Kidney (tissue), 14 donors: ENCODE results near the gene AMPH. TPM values are rescaled to one million over a fixed set of nuclear protein-coding genes. Genes with fewer than 3 reads are reported as not detected.
"Not testable (repeated sequence)": the region's sequence is repeated elsewhere in the genome, so short reads cannot be mapped to it uniquely, and the experiment has no call there.

ENCODE experiments used
- DNase-seq, 5 donors: peaks; one replicate each; pipeline ENCODE4 v3.0.0-alpha.2; 2013 to 2020
- FAIRE-seq: peaks from 2 replicates; lab custom pipeline; 2012; peaks lifted over from hg19 to GRCh38; lab: Jason Lieb, UNC
- H3K27ac ChIP-seq, 2 donors: one replicate each; pipeline ENCODE4 v1.7.0; 2013; ENCODE audit warnings: low read depth in 2 of 2, low read length in 2 of 2, inconsistent platforms in 1 of 2
- H3K27me3 ChIP-seq: one replicate; pipeline ENCODE4 v1.7.1; 2013; ENCODE audit warnings: low read length, inconsistent platforms; ENCODE audit not compliant: control insufficient read depth, insufficient read depth
- H3K36me3 ChIP-seq, 3 donors: one replicate each; pipeline versions ENCODE4 v1.7.0 to v1.7.1; 2013; ENCODE audit warnings: low read length in 3 of 3, control low read depth in 1 of 3, inconsistent platforms in 1 of 3; ENCODE audit not compliant: insufficient read depth in 3 of 3, control insufficient read depth in 2 of 3
- H3K4me1 ChIP-seq, 3 donors: one replicate each; pipeline versions ENCODE4 v1.7.0 to v1.7.1; 2013; ENCODE audit warnings: low read length in 3 of 3, inconsistent platforms in 1 of 3, low read depth in 1 of 3; ENCODE audit not compliant: control insufficient read depth in 2 of 3, insufficient read depth in 2 of 3
- H3K4me3 ChIP-seq, 3 donors: one replicate each; pipeline versions ENCODE4 v1.7.0 to v1.8.1; 2013; ENCODE audit warnings: low read length in 3 of 3, control low read depth in 1 of 3, inconsistent platforms in 1 of 3
- H3K9ac ChIP-seq, 3 donors: one replicate each; pipeline versions ENCODE4 v1.7.0 to v1.7.1; 2013; ENCODE audit warnings: low read length in 3 of 3, control low read depth in 1 of 3, inconsistent platforms in 1 of 3
- H3K9me3 ChIP-seq, 3 donors: one replicate each; pipeline versions ENCODE4 v1.7.0 to v1.7.1; 2013; ENCODE audit warnings: low read length in 3 of 3, control low read depth in 1 of 3, inconsistent platforms in 1 of 3; ENCODE audit not compliant: control insufficient read depth in 2 of 3, insufficient read depth in 1 of 3
- intact Hi-C: fragments of 100-400 bp; cut with DNase I; formaldehyde crosslinking; loops from one replicate; pipeline ENCODE4 v1.11.1; 2022
- polyA plus RNA-seq: library from polyadenylated mRNA; stranded (reverse); fragments of 350-450 nt; fragmentation: Illumina TruSeq; extraction: RNeasy Lipid Tissue Mini Kit (QIAGEN cat#74804); gene quantifications from one replicate; pipeline ENCODE4 v1.2.3, GENCODE V29; 2014; ENCODE audit warnings: low read depth, low replicate concordance; ENCODE audit not compliant: insufficient read depth
- total RNA-seq: library from RNA; stranded (reverse); fragmentation: NEBNext Ultra II Directional; extraction: Animal tissue kit (Norgen Biotek cat#: 25700); gene quantifications from one replicate; pipeline ENCODE4 v1.2.1, GENCODE V29; 2021
- TF ChIP-seq, protein P1 (sequence below): IDR thresholded peaks from 3 replicates; pipeline ENCODE4 v1.5.1; 2012; ENCODE audit warnings: mild to moderate bottlenecking, moderate library complexity, borderline replicate concordance; ENCODE audit not compliant: insufficient read depth; ENCODE audit errors: extremely low read depth
- donor health status: control.
- donor health status: control.
- donor health status: control.
- donor health status: control.
- donor health status: control.
- donor health status: DM: yes; HTN: yes; CAD: no.
- donor health status: Normal renal cell carcinoma (clear cell type).

AMPH gene
- total and polyA plus RNA-seq, 2 donors from 2014 or later, result 1.2 to 1.4 TPM

DNA sequence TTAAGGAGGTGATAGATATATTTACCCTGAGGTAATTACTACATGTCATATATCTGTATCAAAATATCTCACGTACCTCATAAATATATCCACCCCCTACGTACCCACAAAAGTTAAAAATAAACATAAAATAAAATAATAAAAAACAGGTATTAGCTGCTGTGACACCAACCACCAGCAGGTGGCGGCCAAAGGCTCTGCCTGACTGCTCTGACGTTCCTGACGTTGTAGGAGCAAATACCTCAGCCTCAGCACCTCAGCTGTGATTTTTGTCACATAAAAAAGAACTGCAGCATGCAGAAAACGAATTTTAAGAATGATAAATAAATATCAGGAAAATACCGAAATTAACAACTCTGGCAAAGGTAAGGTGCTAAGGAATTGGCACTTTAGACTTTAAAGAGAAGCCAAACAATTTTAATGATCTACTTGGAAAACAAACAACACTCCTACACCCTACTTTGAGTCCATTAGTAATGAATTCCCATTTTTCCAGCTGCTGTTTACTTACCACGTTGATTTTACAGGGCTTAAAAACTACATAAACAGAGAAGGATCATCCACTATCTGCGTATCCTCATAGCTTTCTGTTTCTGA lies 232.3 kb downstream of the AMPH start:
- no peaks in the 10 kb centered on the region for H3K27me3 ChIP-seq
- DNase-seq (peak in 4 of 5 donors; percentile 41 to 67 (median 50)), FAIRE-seq (peak; percentile 92)
- no peaks in the 10 kb centered on the region for H3K4me1 ChIP-seq
- H3K4me3 ChIP-seq, result no peak overlapping the region
- no peak overlapping the region for H3K9ac ChIP-seq
- no peak overlapping the region for H3K27ac ChIP-seq
- H3K9me3 ChIP-seq, result no peaks in the 10 kb centered on the region
- TF ChIP-seq, protein P1, sequence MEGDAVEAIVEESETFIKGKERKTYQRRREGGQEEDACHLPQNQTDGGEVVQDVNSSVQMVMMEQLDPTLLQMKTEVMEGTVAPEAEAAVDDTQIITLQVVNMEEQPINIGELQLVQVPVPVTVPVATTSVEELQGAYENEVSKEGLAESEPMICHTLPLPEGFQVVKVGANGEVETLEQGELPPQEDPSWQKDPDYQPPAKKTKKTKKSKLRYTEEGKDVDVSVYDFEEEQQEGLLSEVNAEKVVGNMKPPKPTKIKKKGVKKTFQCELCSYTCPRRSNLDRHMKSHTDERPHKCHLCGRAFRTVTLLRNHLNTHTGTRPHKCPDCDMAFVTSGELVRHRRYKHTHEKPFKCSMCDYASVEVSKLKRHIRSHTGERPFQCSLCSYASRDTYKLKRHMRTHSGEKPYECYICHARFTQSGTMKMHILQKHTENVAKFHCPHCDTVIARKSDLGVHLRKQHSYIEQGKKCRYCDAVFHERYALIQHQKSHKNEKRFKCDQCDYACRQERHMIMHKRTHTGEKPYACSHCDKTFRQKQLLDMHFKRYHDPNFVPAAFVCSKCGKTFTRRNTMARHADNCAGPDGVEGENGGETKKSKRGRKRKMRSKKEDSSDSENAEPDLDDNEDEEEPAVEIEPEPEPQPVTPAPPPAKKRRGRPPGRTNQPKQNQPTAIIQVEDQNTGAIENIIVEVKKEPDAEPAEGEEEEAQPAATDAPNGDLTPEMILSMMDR, result peak; percentile 80
- intact Hi-C loops, result no loop called here
- no peaks in the 10 kb centered on the region for H3K36me3 ChIP-seq

DNA sequence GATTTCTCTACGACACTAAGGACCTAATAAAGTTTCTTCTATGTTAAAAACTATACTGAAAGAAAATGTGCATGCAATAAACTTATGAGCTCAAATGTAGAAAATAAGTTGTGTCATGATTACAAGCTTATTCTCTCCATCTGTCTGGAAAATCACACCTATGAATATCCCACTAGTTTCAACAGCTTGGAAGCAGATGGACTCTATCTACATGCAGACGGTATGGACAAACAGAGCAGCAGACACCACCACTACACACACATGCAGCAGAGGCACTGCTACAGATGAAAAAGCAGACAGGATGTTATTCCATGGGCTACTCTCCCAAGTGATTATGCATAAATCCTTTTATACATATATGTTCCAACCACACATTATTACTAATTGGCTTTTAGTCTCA lies 234.3 kb downstream of the AMPH start:
- no peaks in the 10 kb centered on the region for H3K4me1 ChIP-seq
- H3K27me3 ChIP-seq, result no peaks in the 10 kb centered on the region
- no peak for DNase-seq
- no peak overlapping the region for H3K27ac ChIP-seq
- no peaks in the 10 kb centered on the region for H3K9me3 ChIP-seq
- no peaks in the 10 kb centered on the region for H3K36me3 ChIP-seq
- H3K9ac ChIP-seq, result no peak overlapping the region
- no peak for FAIRE-seq
- intact Hi-C loops, result no loop called here
- H3K4me3 ChIP-seq, result no peak overlapping the region
- TF ChIP-seq, protein P1, result no peak

DNA sequence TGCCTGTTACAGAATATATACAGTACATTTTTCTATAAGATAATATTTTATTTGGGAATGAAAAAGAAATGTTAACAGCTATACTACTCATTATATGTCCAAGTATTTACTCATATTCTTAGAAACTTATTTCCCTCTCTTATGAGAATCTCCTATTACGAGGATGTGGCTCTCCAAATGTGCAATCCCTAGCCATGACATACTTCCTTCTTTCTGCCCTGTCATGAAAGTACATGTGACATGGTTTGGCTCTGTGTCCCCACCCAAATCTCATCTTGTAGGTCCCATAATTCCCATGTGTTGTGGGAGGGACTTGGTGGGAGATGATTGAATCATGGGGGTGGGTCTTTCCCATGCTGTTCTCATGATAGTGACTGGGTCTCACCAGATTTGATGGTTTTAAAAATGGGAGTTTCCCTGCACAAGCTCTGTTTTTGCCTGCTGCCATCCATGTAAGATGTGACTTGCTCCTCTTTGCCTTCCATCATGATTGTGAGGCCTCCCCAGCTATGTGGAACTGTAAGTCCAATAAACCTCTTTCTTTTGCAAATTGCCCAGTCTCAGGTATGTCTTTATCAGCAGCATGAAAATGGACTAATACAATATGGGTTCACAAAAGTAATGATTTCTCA lies 235.1 kb downstream of the AMPH start:
- FAIRE-seq, H3K9me3 ChIP-seq, intact Hi-C loops: not testable (repeated sequence)

DNA sequence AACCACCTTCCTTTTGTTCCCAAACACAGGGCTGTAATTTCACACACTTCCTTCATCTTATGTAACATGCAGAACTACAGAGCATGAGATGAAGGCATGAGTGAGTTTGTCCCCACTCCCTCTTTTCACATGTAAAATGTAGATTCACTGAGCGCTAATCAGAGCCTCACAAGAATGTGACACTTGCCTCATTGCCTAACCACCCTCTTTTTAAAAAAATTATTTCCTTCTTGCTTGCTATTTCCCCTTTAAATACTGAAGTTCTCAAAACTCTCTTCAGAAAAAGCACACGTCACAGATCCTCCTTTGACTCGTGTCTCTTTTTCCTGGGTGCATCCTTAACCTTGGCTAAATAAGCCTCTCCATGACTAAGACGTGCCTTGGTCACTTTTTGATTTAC lies 236.5 kb downstream of the AMPH start:
- H3K4me3 ChIP-seq, result no peak overlapping the region
- FAIRE-seq (no peak), DNase-seq (no peak)
- no peaks in the 10 kb centered on the region for H3K9me3 ChIP-seq
- no peaks in the 10 kb centered on the region for H3K4me1 ChIP-seq
- TF ChIP-seq, protein P1, result no peak
- H3K27ac ChIP-seq, result no peak overlapping the region
- H3K36me3 ChIP-seq, result no peaks in the 10 kb centered on the region
- H3K9ac ChIP-seq, result no peak overlapping the region
- H3K27me3 ChIP-seq, result no peaks in the 10 kb centered on the region
- intact Hi-C loops, result no loop called here

More for the DNA sequence above, 235.1 kb downstream of the AMPH start:
- H3K36me3 ChIP-seq, H3K27ac ChIP-seq, H3K27me3 ChIP-seq, H3K4me1 ChIP-seq, DNase-seq, H3K9ac ChIP-seq, H3K4me3 ChIP-seq: not testable (repeated sequence)
